ENCODE measurements around the gene BNC2.
"Not testable (repeated sequence)": the region's sequence is repeated elsewhere in the genome, so short reads cannot be mapped to it uniquely, and the experiment has no call there.

The BNC2 gene

DNA sequence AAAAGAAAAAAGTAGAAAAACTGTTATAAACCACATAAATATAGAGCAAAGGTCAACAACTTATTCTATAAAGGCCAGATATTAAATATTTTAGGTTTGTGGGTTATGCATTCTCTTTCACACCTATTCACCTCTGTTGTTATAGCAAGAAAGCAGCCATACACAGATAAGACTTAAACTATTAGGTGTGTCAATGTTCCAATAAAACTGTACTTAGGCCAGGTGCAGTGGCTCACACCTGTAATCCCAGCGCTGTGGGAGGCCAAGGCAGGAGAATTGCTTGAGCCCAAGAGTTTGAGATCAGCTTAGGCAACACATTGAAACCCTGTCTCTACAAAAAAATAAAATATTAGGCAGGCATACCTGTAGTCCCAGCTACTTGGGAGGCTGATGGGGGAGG is 314.7 kb downstream of the BNC2 start:
- no peak overlapping the region for H3K9ac ChIP-seq (ENCODE audit: low read length)
- H3K27me3 ChIP-seq (replicated peaks; ENCODE audit: control insufficient read depth, insufficient read depth, low read length): no peaks in the 10 kb centered on the region
- no peak overlapping the region for H3K4me3 ChIP-seq (ENCODE audit: low read length)
- peaks cover 18% of the 10 kb centered on the region for H3K36me3 ChIP-seq (ENCODE audit: control insufficient read depth, insufficient read depth, low read length, severe bottlenecking)
- no peaks in the 10 kb centered on the region for H3K9me3 ChIP-seq (ENCODE audit: control insufficient read depth, low read length)
- H3K4me1 ChIP-seq (ENCODE audit: control insufficient read depth, insufficient read depth, low read length): no peaks in the 10 kb centered on the region
- DNase-seq (ENCODE audit: low read depth): no peak

DNA sequence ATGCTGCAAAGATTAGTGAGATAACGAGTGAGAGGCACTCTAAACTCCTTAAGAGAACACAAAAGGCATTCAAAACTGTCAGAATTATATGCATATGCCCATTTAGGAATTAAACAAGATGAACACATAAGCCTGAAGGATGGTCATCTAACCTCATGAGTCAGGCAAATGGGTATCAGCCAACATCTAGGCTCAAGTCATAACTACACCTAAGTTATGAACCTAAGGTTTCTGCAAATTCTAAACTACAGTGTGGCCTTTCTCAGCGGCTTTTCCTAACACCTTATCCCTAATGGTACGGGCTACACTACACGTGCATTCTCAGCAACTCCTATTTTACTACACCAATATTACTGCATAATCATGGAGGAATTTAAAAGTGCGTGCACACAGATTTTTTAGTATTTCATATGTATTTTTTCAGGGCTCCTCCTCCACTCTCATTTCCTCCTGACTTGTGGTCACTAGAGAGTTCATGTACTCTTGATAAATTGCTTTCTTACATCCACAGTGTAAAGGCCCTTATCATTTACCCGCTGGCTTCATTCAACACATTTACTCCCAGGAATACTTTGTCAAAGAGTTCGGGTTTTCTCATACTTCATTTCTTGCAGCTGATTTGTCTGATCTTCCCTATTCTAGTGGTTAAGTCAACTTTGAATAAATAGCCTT is 316.5 kb downstream of the BNC2 start:
- Histone ChIP-seq H3K4me3 (ENCODE audit: low read length) (no peak overlapping the region), H3K9ac (ENCODE audit: low read length) (no peak overlapping the region), H3K36me3 (ENCODE audit: control insufficient read depth, insufficient read depth, low read length, severe bottlenecking) (peaks cover 22% of the 10 kb centered on the region), H3K27me3 (replicated peaks; ENCODE audit: control insufficient read depth, insufficient read depth, low read length) (no peaks in the 10 kb centered on the region), H3K9me3 (ENCODE audit: control insufficient read depth, low read length) (no peaks in the 10 kb centered on the region), H3K4me1 (ENCODE audit: control insufficient read depth, insufficient read depth, low read length) (no peaks in the 10 kb centered on the region)
- no peak for DNase-seq (ENCODE audit: low read depth)

DNA sequence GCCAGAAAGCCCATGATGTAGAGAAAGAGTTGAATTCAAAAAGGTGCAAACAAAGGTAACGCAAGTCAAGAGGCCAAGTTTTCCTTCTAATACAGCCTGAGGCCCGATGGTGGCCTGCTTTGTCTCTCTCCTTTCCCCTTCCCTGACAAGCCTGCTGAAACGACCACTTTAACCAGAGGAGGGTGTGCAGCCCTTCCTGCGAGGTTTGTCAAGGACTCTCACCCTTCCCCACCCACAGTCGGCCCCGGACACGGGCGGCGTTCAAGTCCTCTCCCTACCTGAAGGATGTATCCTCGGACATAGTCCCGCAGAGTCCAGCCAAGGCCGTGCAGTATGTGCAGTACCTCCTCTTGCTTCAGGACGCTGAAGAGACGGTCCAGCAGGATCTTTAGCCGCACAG is 318.2 kb downstream of the BNC2 start:
- H3K9ac ChIP-seq (ENCODE audit: low read length): no peak overlapping the region
- H3K4me1 ChIP-seq (ENCODE audit: control insufficient read depth, insufficient read depth, low read length): no peaks in the 10 kb centered on the region
- no peak overlapping the region for H3K4me3 ChIP-seq (ENCODE audit: low read length)
- no peaks in the 10 kb centered on the region for H3K9me3 ChIP-seq (ENCODE audit: control insufficient read depth, low read length)
- H3K27me3 ChIP-seq (replicated peaks; ENCODE audit: control insufficient read depth, insufficient read depth, low read length): no peaks in the 10 kb centered on the region
- DNase-seq (ENCODE audit: low read depth): no peak
- peaks cover 22% of the 10 kb centered on the region for H3K36me3 ChIP-seq (ENCODE audit: control insufficient read depth, insufficient read depth, low read length, severe bottlenecking)

DNA sequence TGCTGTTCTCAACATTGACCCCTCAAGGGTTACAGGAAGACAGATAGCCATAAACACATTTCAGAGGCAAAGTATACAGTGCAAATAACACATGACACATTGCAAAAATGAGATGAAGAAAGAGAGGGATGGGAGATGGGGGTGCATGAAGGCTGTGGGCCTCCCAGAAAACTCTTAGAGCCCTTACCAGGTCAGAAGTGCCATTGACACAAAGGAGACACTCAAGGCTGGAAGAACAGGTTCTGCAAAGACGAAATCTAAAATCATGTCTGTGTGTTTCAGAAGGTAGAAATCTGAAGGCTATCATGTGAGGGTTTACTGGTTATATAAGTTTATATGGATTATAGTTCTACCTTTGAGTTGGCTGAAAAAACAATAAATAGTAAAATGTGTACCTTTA is 318.8 kb downstream of the BNC2 start:
- H3K27me3 ChIP-seq (replicated peaks; ENCODE audit: control insufficient read depth, insufficient read depth, low read length): no peaks in the 10 kb centered on the region
- no peaks in the 10 kb centered on the region for H3K4me1 ChIP-seq (ENCODE audit: control insufficient read depth, insufficient read depth, low read length)

DNA sequence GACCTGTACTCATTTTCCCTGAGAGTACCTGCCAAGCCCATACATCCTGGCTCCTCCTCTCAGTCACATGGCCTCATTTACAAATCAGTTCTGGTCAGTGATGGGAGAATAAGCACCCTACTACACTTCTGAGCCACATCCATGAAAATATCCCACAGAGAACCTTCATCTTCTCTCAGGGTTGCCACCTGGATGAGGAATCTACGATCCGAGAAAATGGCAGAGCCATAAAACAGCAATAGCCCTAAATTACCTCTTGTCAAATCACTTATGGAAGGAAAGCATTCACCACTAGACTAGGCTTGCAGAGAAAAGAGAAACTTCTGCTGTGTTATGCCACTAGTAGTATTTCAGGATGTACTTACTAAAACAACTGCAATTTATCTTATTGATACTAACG is 324.8 kb downstream of the BNC2 start:
- Histone ChIP-seq H3K36me3 (ENCODE audit: control insufficient read depth, insufficient read depth, low read length, severe bottlenecking) (peaks cover 2% of the 10 kb centered on the region), H3K27me3 (replicated peaks; ENCODE audit: control insufficient read depth, insufficient read depth, low read length) (no peaks in the 10 kb centered on the region), H3K4me1 (ENCODE audit: control insufficient read depth, insufficient read depth, low read length) (peaks cover 17% of the 10 kb centered on the region), H3K4me3 (ENCODE audit: low read length) (no peak overlapping the region), H3K9me3 (ENCODE audit: control insufficient read depth, low read length) (no peaks in the 10 kb centered on the region), H3K9ac (ENCODE audit: low read length) (no peak overlapping the region)
- no peak for DNase-seq (ENCODE audit: low read depth)

More for the DNA sequence above, 318.8 kb downstream of the BNC2 start:
- H3K36me3 ChIP-seq (ENCODE audit: control insufficient read depth, insufficient read depth, low read length, severe bottlenecking): peaks cover 22% of the 10 kb centered on the region
- H3K9ac ChIP-seq (ENCODE audit: low read length): no peak overlapping the region
- no peak overlapping the region for H3K4me3 ChIP-seq (ENCODE audit: low read length)
- DNase-seq (ENCODE audit: low read depth): no peak
- H3K9me3 ChIP-seq (ENCODE audit: control insufficient read depth, low read length): no peaks in the 10 kb centered on the region

DNA sequence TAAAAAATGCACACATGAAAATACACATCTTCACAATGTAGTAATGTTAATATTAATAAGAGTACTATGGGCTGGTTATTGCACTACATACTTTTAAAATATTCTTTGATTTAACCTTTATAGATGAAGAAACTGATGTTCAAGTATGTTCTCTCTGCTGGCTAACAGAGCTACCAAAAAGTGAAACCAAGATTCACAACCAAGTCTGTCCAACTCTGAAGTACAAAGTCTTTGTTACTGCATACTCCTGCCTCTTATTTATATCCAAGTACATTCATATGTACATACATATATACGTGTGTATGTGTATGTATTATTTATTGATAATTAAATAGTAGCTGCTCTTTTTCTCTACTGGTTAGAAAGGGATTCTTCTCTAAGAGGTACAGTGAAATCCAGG is 325.6 kb downstream of the BNC2 start:
- Histone ChIP-seq H3K4me3 (ENCODE audit: low read length) (peak overlapping the region; percentile 49), H3K9ac (ENCODE audit: low read length) (peak overlapping the region; percentile 5), H3K4me1 (ENCODE audit: control insufficient read depth, insufficient read depth, low read length) (peaks cover 17% of the 10 kb centered on the region), H3K27me3 (replicated peaks; ENCODE audit: control insufficient read depth, insufficient read depth, low read length) (no peaks in the 10 kb centered on the region), H3K9me3 (ENCODE audit: control insufficient read depth, low read length) (no peaks in the 10 kb centered on the region), H3K36me3 (ENCODE audit: control insufficient read depth, insufficient read depth, low read length, severe bottlenecking) (no peaks in the 10 kb centered on the region)
- DNase-seq (ENCODE audit: low read depth): peak; percentile 28

DNA sequence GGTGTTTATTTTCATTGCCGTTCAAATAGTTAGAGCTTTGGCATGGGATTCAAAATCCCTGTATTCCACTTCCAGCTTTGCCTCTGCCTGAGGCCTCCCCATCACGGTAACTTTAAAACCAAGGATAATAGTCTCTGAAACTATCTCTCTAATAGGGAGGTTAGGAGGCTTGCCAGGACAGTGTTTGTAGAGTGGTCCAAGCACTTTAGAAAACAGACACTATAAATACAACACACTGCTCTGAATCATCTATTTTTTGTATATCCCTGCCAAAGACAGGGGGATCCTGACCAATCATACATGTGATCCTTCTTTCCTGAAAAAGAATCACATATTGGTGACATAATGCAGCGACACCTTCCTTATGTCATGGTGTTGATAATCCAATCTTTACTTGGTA is 326.8 kb downstream of the BNC2 start:
- no peaks in the 10 kb centered on the region for H3K36me3 ChIP-seq (ENCODE audit: control insufficient read depth, insufficient read depth, low read length, severe bottlenecking)
- DNase-seq (ENCODE audit: low read depth): no peak
- H3K9me3 ChIP-seq (ENCODE audit: control insufficient read depth, low read length): no peaks in the 10 kb centered on the region
- H3K27me3 ChIP-seq (replicated peaks; ENCODE audit: control insufficient read depth, insufficient read depth, low read length): no peaks in the 10 kb centered on the region
- H3K9ac ChIP-seq (ENCODE audit: low read length): no peak overlapping the region
- no peak overlapping the region for H3K4me3 ChIP-seq (ENCODE audit: low read length)
- peaks cover 17% of the 10 kb centered on the region for H3K4me1 ChIP-seq (ENCODE audit: control insufficient read depth, insufficient read depth, low read length)

DNA sequence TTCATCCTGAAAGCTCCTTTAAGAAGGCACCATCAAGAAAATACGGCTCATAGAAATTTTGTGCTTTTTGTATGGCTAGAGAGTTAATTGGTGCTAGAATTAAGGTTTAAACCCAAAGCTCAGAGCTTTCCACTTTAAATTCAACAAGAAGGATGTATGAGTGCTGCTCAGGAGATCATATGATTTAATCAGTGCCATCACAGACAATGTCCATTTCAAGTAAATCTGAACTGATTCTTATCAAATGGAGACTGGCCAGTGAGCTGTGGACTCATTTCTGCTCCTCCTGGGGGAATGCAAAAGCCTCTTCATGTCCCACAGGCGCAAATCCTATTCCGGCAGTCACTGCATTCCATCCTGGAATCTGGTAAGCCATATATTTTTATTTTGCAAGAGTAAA is 327.2 kb downstream of the BNC2 start:
- H3K36me3 ChIP-seq (ENCODE audit: control insufficient read depth, insufficient read depth, low read length, severe bottlenecking): no peaks in the 10 kb centered on the region
- no peaks in the 10 kb centered on the region for H3K27me3 ChIP-seq (replicated peaks; ENCODE audit: control insufficient read depth, insufficient read depth, low read length)
- peaks cover 17% of the 10 kb centered on the region for H3K4me1 ChIP-seq (ENCODE audit: control insufficient read depth, insufficient read depth, low read length)

DNA sequence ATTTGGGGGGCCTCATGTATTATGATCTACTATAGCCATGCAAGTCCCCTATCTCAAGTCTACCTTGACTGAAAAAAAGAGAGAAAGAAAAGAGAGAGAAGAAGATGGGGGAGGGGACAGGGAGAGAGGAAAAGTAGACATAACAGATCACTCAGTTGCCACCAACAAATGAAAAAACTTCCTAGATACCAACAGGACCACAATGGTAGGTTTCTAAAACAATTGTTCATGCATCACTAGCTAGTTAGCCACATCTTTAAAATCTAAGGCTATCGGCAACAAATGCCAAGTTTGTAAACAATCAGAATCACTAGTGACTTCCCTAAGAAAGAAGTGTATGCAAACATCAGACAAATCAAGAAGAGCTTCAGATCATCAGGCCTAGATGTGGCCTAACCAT is 328.2 kb downstream of the BNC2 start:
- Histone ChIP-seq H3K9me3 (ENCODE audit: control insufficient read depth, low read length) (no peaks in the 10 kb centered on the region), H3K9ac (ENCODE audit: low read length) (no peak overlapping the region), H3K4me3 (ENCODE audit: low read length) (no peak overlapping the region), H3K36me3 (ENCODE audit: control insufficient read depth, insufficient read depth, low read length, severe bottlenecking) (no peaks in the 10 kb centered on the region), H3K4me1 (ENCODE audit: control insufficient read depth, insufficient read depth, low read length) (peaks cover 17% of the 10 kb centered on the region), H3K27me3 (replicated peaks; ENCODE audit: control insufficient read depth, insufficient read depth, low read length) (no peaks in the 10 kb centered on the region)
- no peak for DNase-seq (ENCODE audit: low read depth)

More for the DNA sequence above, 327.2 kb downstream of the BNC2 start:
- DNase-seq (ENCODE audit: low read depth): no peak
- Histone ChIP-seq H3K4me3 (ENCODE audit: low read length) (no peak overlapping the region), H3K9ac (ENCODE audit: low read length) (no peak overlapping the region), H3K9me3 (ENCODE audit: control insufficient read depth, low read length) (no peaks in the 10 kb centered on the region)

DNA sequence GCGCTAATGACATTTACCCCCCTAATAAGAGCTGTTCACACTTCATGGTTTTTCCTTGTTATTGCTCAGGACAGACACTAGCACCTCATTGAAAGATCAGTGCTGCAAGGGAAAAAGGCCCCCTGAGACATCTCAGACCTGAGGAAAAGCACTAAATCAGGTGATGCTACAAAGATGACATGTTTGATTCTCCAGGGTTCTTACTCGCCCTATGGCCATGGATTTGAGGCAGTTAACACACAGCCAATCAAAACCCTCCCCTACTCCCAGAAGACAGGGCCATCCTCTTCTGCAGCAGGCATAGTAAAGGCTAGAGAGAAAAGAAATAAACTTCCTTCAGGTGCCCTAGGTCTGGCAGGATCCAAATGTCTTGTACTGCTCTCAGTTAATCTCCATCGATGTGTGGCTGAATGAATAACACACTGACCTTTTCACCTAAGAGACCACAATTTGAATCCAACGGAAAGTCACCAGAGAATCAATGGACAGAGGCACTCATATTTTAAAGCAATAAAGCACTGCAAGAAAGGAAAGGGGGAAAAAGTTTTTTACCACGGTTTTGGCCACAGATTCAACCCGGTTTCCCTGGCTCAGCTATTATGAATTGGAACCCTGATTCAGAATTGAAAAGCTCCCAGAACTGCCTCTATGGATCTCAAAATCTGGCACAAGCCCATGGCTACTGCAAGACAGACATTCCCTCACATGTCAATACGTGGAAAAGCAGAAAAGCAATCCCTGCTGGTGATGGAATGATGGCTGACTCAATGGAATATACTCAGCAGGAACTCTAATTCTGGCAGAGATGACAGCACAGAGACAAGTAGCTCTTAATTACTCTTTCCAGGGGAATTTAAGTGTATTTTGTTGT is 329.5 kb downstream of the BNC2 start:
- Histone ChIP-seq H3K9me3 (ENCODE audit: control insufficient read depth, low read length) (no peaks in the 10 kb centered on the region), H3K4me1 (ENCODE audit: control insufficient read depth, insufficient read depth, low read length) (peaks cover 17% of the 10 kb centered on the region), H3K27me3 (replicated peaks; ENCODE audit: control insufficient read depth, insufficient read depth, low read length) (no peaks in the 10 kb centered on the region), H3K9ac (ENCODE audit: low read length) (peak overlapping the region; percentile 15), H3K36me3 (ENCODE audit: control insufficient read depth, insufficient read depth, low read length, severe bottlenecking) (no peaks in the 10 kb centered on the region), H3K4me3 (ENCODE audit: low read length) (peak overlapping the region; percentile 44)
- DNase-seq (ENCODE audit: low read depth): no peak

GRCh38 chr9:16539626-16540025 is 330.8 kb downstream of the BNC2 start:
- H3K9ac ChIP-seq (ENCODE audit: low read length); H3K4me3 ChIP-seq (ENCODE audit: low read length); H3K27me3 ChIP-seq (replicated peaks; ENCODE audit: control insufficient read depth, insufficient read depth, low read length); H3K36me3 ChIP-seq (ENCODE audit: control insufficient read depth, insufficient read depth, low read length, severe bottlenecking); DNase-seq (ENCODE audit: low read depth); H3K9me3 ChIP-seq (ENCODE audit: control insufficient read depth, low read length): not testable (repeated sequence)
- H3K4me1 ChIP-seq (ENCODE audit: control insufficient read depth, insufficient read depth, low read length): peaks cover 13% of the 10 kb centered on the region

Measured in adipocyte (in vitro differentiated cells).